Measurements from ENCODE around the gene INSL3.

Gene INSL3

GRCh38 chr19:17866964-17867486, 45.7 kb upstream of the INSL3 start:
- H3K9ac ChIP-seq (ENCODE audit: low read length) = no peak overlapping the region
- H2AFZ ChIP-seq (ENCODE audit: low read length) = no peak overlapping the region
- peaks cover 37% of the 10 kb centered on the region for H3K36me3 ChIP-seq (ENCODE audit: insufficient read depth, low read length)
- H3K9me2 ChIP-seq (ENCODE audit: low read depth, low read length) = no peaks in the 10 kb centered on the region
- TF ChIP-seq CTCF (IDR thresholded peaks at IDR 0.05; ENCODE audit: low read length) (no peak), EZH2 (IDR thresholded peaks at IDR 0.05; ENCODE audit: borderline replicate concordance, low read length) (no peak)
- H3K4me3 ChIP-seq (ENCODE audit: low read depth, low read length, poor library complexity, severe bottlenecking) = no peak overlapping the region
- H3F3A ChIP-seq (ENCODE audit: insufficient read depth, low read length) = 0 out of 2 replicates have a peak, but pooled peaks cover 6% of the 10 kb centered on the region
- no peak overlapping the region for H3K27ac ChIP-seq (ENCODE audit: low read depth, low read length, poor library complexity, severe bottlenecking)
- no peaks in the 10 kb centered on the region for H3K9me3 ChIP-seq (ENCODE audit: low read length)
- H3K79me2 ChIP-seq (ENCODE audit: insufficient read depth, low read length) = no peaks in the 10 kb centered on the region
- H3K27me3 ChIP-seq (ENCODE audit: insufficient read depth, low read length) = no peaks in the 10 kb centered on the region; the same call in 1 of the 2 replicates
- H4K20me1 ChIP-seq (ENCODE audit: insufficient read depth, low read length) = no peaks in the 10 kb centered on the region
- H3K4me1 ChIP-seq (ENCODE audit: insufficient read depth, low read length, severe bottlenecking) = peaks cover 5% of the 10 kb centered on the region
- H3K4me2 ChIP-seq (ENCODE audit: low read length) = no peak overlapping the region

- Histone ChIP-seq H3K4me1 (ENCODE audit: insufficient read depth, low read length, severe bottlenecking) (peaks cover 11% of the 10 kb centered on the region), H3K9ac (ENCODE audit: low read length) (no peak overlapping the region), H3K36me3 (ENCODE audit: insufficient read depth, low read length) (peaks cover 43% of the 10 kb centered on the region), H3K4me3 (ENCODE audit: low read depth, low read length, poor library complexity, severe bottlenecking) (no peak overlapping the region), H3K4me2 (ENCODE audit: low read length) (no peak overlapping the region), H3F3A (ENCODE audit: insufficient read depth, low read length) (0 out of 2 replicates have a peak, but pooled peaks cover 6% of the 10 kb centered on the region), H3K9me3 (ENCODE audit: low read length) (no peaks in the 10 kb centered on the region), H2AFZ (ENCODE audit: low read length) (no peak overlapping the region), H4K20me1 (ENCODE audit: insufficient read depth, low read length) (no peaks in the 10 kb centered on the region), H3K79me2 (ENCODE audit: insufficient read depth, low read length) (0 out of 2 replicates have a peak, but pooled peaks cover 4% of the 10 kb centered on the region), H3K9me2 (ENCODE audit: low read depth, low read length) (no peaks in the 10 kb centered on the region), H3K27ac (ENCODE audit: low read depth, low read length, poor library complexity, severe bottlenecking) (no peak overlapping the region), H3K27me3 (ENCODE audit: insufficient read depth, low read length) (no peaks in the 10 kb centered on the region; the same call in 1 of the 2 replicates)
- TF ChIP-seq CTCF (IDR thresholded peaks at IDR 0.05; ENCODE audit: low read length) (no peak), EZH2 (IDR thresholded peaks at IDR 0.05; ENCODE audit: borderline replicate concordance, low read length) (no peak)
These were observed 45.1 kb upstream of the INSL3 start for GRCh38 chr19:17866312-17866963.

- Histone ChIP-seq H3K4me2 (ENCODE audit: low read length) (no peak overlapping the region), H3K4me1 (ENCODE audit: insufficient read depth, low read length, severe bottlenecking) (peaks cover 19% of the 10 kb centered on the region), H3K27ac (ENCODE audit: low read depth, low read length, poor library complexity, severe bottlenecking) (peak overlapping the region; percentile 30), H2AFZ (ENCODE audit: low read length) (no peak overlapping the region), H3K9me2 (ENCODE audit: low read depth, low read length) (no peaks in the 10 kb centered on the region), H3K9ac (ENCODE audit: low read length) (no peak overlapping the region), H3K36me3 (ENCODE audit: insufficient read depth, low read length) (peaks cover 51% of the 10 kb centered on the region), H4K20me1 (ENCODE audit: insufficient read depth, low read length) (no peaks in the 10 kb centered on the region), H3K79me2 (ENCODE audit: insufficient read depth, low read length) (peaks cover 12% of the 10 kb centered on the region), H3F3A (ENCODE audit: insufficient read depth, low read length) (0 out of 2 replicates have a peak, but pooled peaks cover 6% of the 10 kb centered on the region), H3K9me3 (ENCODE audit: low read length) (no peaks in the 10 kb centered on the region), H3K27me3 (ENCODE audit: insufficient read depth, low read length) (no peaks in the 10 kb centered on the region; the same call in 1 of the 2 replicates), H3K4me3 (ENCODE audit: low read depth, low read length, poor library complexity, severe bottlenecking) (no peak overlapping the region)
- no peak for TF ChIP-seq CTCF (IDR thresholded peaks at IDR 0.05; ENCODE audit: low read length)
- no peak for TF ChIP-seq EZH2 (IDR thresholded peaks at IDR 0.05; ENCODE audit: borderline replicate concordance, low read length)
These were observed 44.3 kb upstream of the INSL3 start for GRCh38 chr19:17865364-17866311.

All from OCI-LY1 (cell line).